H1 (cell line): ENCODE data around the gene GPSM1. TPM values are rescaled to one million over a fixed set of nuclear protein-coding genes. Genes with fewer than 3 reads are reported as not detected.

Experiments
- ATF3 ChIP-seq: IDR thresholded peaks from 2 replicates; pipeline ENCODE4 v1.6.1; 2011; ENCODE audit warnings: low read depth, mild to moderate bottlenecking, low read length; ENCODE audit not compliant: insufficient read depth
- CHD7 ChIP-seq: fragments of 300-600 bp; sonication (generic); IDR thresholded peaks from 2 replicates; pipeline ENCODE4 v1.7.1; 2012; ENCODE audit warnings: low read length, moderate library complexity, mild to moderate bottlenecking, inconsistent platforms; ENCODE audit not compliant: insufficient replicate concordance
- CTBP2 ChIP-seq: IDR thresholded peaks from 2 replicates; pipeline ENCODE4 v1.7.0; 2011; ENCODE audit warnings: borderline replicate concordance, mild to moderate bottlenecking, moderate library complexity, mixed read lengths, low read length; ENCODE audit not compliant: insufficient read depth, insufficient read length
- EZH2 ChIP-seq: fragments of 200-600 bp; sonication (generic); IDR thresholded peaks from 2 replicates; pipeline ENCODE4 v1.7.1; 2012; ENCODE audit warnings: low read depth, mild to moderate bottlenecking, moderate library complexity, low read length, inconsistent platforms; ENCODE audit not compliant: severe bottlenecking
- HDAC2 ChIP-seq, 2 experiments: fragments of 300-600 bp in 1 of 2; sonication (generic) in 1 of 2; IDR thresholded peaks; 2 replicates each; pipeline ENCODE4 v1.6.1; 2011 to 2012; ENCODE audit warnings: low read depth in 2 of 2, low read length in 2 of 2, mild to moderate bottlenecking in 2 of 2, moderate library complexity in 2 of 2, borderline replicate concordance in 1 of 2, inconsistent platforms in 1 of 2
- KDM5A ChIP-seq: fragments of 200-600 bp; IDR thresholded peaks from 2 replicates; pipeline ENCODE4 v1.7.1; 2012; ENCODE audit warnings: mild to moderate bottlenecking, low read length, inconsistent platforms, mixed read lengths
- NRF1 ChIP-seq: IDR thresholded peaks from 2 replicates; pipeline ENCODE4 v1.6.1; 2011; ENCODE audit warnings: mild to moderate bottlenecking, low read depth, low read length, improper control_type of control experiment
- PHF8 ChIP-seq: fragments of 200-600 bp; sonication (generic); conservative IDR thresholded peaks from 2 replicates; pipeline ENCODE4 v1.7.1; 2012; ENCODE audit warnings: low read depth, mild to moderate bottlenecking, inconsistent platforms, low read length, moderate library complexity
- SP1 ChIP-seq: IDR thresholded peaks from 2 replicates; pipeline ENCODE4 v1.6.1; 2011; ENCODE audit warnings: low read depth, low read length
- polyA plus RNA-seq, 7 experiments: library from polyadenylated mRNA; depleted of rRNA in 3 of 7; stranded (reverse) in 5 of 7; unstranded in 2 of 7; fragments of >200 nt in 5 of 7; fragments of 200-250 nt in 2 of 7; gene quantifications; 1 replicate in 5 of 7; 2 replicates in 1 of 7; 4 replicates in 1 of 7; pipeline versions ENCODE4 v1.2.1 to v1.2.3, GENCODE V29; 2011 to 2013; ENCODE audit warnings: missing spikeins in 2 of 7, mixed read lengths in 2 of 7
- total RNA-seq: library from RNA; stranded (reverse); fragmentation: NEBNext Ultra II Directional; extraction: Animal tissue kit (Norgen Biotek cat#: 25700); gene quantifications from 2 replicates; pipeline ENCODE4 v1.2.1, GENCODE V29; 2021
- TF ChIP-seq, protein P1 (sequence below): IDR thresholded peaks from 2 replicates; pipeline ENCODE4 v1.6.1; 2012; ENCODE audit warnings: inconsistent platforms

Gene GPSM1
- total and polyA plus RNA-seq, 2 of the 8 experiments (the other 6 are each of a cell fraction or from before 2014, with no cell fraction given), result 12.8 to 18.0 TPM

GRCh38 chr9:136348691-136349090, 21.4 kb downstream of the GPSM1 start (continued):
- TF ChIP-seq CHD7 (no peak), KDM5A (no peak), ATF3 (no peak), SP1 (no peak), EZH2 (no peak), CTBP2 (no peak), HDAC2 (IDR thresholded peaks at IDR 0.05; ENCODE audit: borderline replicate concordance in 1 of 2, low read depth in 2 of 2, low read length in 2 of 2) (no peak), NRF1 (no peak), PHF8 (no peak)
- TF ChIP-seq, protein P1, sequence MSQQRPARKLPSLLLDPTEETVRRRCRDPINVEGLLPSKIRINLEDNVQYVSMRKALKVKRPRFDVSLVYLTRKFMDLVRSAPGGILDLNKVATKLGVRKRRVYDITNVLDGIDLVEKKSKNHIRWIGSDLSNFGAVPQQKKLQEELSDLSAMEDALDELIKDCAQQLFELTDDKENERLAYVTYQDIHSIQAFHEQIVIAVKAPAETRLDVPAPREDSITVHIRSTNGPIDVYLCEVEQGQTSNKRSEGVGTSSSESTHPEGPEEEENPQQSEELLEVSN, result no peak
